HG03457 (cell line): ENCODE data around the gene CHM.
"Not testable (repeated sequence)": the region's sequence is repeated elsewhere in the genome, so short reads cannot be mapped to it uniquely, and the experiment has no call there.

ENCODE experiments used
- ATAC-seq: cut with Tn5 transposase; IDR thresholded peaks from one replicate; pipeline ENCODE4 v1.9.1; 2021; ENCODE audit warnings: moderate number of reproducible peaks; ENCODE audit not compliant: unreplicated experiment

The CHM gene, protein sequence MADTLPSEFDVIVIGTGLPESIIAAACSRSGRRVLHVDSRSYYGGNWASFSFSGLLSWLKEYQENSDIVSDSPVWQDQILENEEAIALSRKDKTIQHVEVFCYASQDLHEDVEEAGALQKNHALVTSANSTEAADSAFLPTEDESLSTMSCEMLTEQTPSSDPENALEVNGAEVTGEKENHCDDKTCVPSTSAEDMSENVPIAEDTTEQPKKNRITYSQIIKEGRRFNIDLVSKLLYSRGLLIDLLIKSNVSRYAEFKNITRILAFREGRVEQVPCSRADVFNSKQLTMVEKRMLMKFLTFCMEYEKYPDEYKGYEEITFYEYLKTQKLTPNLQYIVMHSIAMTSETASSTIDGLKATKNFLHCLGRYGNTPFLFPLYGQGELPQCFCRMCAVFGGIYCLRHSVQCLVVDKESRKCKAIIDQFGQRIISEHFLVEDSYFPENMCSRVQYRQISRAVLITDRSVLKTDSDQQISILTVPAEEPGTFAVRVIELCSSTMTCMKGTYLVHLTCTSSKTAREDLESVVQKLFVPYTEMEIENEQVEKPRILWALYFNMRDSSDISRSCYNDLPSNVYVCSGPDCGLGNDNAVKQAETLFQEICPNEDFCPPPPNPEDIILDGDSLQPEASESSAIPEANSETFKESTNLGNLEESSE

DNA sequence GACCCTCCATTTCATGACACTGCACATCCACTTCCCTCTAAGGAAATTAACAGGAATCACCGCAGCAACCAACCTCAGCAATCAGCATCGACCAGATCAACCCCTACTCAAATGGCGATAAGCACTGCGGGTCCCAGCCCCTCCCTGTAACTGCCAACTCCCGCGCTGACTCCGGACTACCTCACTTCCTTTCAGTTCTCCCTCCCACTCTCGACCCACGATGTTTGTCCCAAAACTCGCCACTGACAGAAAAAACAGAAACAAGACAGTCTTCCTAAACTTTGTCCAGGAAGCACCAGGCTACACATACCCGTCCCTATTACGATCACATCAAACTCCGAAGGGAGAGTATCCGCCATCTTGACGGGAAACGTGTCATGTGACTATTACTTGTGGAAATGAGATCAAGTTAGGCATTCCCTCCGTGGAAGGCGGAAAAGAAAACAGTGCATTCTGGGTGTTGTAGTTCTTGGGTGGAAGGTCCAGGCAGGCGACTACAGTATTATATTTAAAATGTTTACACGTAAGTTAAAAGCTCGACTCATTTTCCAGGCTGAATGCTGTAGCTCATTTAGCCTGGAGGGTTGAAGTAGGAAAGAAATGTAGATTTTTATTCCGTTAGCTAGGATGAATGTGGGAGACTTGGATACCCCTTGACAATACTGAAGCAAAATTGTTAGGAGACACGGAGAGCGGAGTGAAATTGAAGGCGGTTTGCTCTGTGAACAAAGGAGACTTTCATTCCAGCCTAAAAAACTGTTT is at the start of gene CHM:
CHM (minus strand) TSS at position 385 of the 762 bp plus-strand sequence; CDS start at position 359, 26 bp downstream.
- peak; percentile 99 for ATAC-seq

DNA sequence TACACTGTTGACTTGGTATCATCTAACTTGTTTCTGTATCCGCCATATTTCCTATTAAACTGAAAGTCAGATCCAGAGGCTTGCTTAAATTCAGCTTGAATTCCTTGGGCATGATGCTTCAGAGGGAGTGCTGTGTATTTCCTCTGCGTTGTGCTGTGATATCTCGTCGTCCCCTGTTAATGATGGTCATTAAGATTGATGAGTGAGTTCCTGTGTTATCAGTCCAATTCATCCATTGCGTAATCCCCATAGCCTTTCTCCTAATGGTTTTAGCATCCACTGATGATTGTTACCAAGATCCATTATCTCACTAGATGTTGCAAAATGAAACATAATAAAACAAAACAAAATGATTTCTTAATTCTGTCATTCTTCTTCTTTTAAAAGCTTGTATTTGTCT is 31.3 kb upstream of the CHM start:
- no peak for ATAC-seq

DNA sequence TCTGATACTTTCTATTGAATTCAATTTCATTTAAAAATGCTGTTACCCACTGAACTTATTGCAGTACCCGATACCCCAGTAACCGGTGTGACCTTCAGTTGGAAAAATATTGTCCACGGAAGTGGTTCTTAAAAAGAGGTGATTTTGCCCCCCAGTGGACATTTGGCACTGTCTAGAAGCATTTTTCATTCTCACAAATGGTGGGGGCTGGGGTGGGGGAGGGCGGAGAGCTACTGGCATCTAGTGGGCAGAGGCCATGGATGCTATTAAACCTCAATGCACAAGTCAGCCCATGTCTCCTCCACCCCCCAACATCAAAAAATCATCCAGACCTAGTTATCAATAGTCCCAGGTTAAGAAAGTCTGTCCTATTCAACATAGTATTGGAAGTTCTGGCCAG is 19.6 kb upstream of the CHM start:
- ATAC-seq: no peak

DNA sequence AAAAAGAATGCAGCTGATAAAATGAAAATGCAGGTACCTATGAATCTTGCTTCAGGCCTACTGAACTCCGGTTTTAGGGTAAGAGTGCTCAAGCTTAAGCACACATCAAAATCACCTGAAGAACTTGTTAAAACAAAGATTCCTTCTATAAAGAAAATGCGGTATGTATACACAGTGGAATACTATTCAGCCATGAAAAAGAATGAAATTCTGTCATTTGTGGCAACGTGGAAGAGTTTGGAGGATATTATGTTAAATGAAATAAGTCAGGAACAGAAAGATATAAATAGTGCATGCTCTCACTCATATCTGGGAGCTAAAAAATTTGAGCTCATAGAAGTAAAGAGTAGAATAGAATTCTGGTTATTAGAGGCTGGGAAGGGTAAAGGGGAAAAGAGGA is 14.0 kb upstream of the CHM start:
- ATAC-seq: no peak

DNA sequence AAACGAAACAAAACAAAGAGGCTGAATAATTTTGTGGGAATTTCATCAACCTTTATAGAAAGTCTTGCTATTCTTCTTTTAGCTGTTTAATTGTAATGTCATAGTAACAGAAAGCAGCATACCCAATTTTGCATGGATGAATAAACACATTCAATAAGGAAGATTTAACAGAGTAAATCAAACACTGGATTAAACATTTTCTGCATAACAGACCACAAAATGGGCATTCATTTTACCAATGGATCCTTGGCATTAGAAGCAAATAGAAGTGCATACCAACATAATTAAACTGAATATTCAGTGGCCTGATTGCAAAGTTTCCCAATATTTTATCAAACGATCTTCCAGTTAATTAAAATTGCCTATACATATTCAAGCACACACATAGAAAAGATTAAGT is 4.4 kb upstream of the CHM start:
- no peak for ATAC-seq

DNA sequence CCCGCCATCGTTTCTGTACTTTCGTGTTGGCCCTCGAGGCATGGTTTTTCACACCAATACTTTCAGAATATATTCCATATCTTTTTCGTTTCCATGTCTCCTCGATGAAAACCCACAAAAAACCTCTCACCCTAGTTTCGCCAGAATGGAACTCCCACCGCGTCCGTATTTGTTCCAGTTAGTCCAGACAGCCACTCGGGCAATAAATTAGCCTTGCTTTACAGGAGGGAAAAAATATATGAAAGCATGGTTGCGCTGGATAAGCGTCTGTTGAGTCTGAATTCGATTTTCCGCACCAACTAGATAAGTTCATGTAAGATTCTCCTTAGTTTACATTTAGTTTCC is 550 bp upstream of the CHM start:
- ATAC-seq: no peak

DNA sequence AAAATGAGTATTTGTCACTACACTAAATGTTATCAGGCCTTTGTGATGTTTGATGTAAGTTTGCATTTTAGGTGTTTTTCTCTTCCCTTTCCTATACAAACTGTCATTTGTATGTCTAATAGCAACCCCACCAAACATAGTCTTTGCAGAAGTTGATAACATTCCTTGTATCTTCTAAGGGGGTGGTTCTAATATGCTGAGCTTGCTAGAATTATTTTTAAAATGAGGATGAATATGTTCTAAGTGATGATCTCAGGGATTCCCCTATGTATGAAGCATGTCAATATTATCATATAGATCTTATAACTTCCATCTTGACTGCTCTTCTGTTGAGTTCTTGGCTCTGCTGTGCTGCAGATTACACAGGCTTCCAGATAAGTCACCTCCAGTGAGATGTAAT is 3.1 kb downstream of the CHM start:
- ATAC-seq: no peak

DNA sequence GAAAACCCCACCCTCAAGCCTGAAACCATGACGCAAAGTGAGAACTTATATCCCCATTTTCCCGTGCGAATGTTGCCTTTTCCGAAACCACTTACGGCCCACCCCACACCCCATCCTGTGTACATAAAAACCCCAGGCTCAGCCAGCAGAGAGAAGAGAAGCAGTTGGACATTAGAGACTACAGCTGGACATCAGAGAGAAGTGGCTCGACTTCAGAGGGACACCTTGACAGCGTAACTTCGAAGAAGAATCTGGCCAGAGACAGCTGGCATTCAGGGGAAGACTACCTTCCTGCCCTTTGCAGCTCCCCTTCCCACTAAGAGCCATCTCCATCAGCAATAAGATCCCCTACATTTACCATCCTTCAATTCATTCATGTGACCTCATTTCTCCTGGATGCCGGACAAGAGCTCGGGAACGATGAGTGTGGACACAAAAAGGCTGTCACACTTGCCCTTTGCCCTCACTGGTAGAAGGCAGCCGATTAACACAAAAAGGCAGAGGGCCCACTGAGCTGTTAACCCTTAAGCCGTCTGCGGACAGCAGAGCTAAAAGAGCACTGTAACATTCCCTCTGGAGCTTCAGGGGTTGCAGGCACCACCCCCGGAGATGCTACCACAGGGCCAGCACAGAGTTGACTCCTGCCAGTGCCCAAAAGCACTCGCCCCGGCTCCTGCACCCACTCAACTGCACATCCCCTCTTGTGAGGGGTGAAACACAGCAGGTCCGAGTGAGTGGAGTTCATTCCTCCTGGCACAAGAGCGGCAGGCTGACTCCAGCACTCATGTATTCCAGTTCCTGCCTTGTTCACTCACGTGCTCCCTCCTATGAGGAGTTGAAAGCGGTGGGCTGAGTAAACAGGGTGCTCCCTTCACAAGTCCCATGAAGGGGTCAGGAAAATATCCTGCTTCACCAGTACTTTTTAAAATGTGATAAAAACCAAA is 7.5 kb downstream of the CHM start:
- ATAC-seq: no peak

DNA sequence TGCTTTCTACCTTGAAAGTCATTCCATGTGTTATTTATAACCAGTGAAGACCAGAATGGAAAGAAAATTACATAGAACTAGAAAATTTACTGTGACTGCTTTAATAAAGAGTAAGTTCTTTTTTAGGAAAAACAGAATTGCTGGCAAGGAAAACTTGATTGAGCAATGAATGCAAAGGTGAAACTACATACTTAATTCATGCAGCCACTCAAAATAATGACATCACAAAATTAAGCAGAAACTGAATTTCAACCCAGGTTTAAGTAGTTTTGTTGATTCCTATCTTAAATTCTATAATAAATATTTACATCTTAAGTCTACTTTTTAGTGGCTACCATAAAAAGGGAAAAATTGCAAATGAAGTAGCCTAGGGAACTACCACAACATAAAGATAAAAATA is 14.0 kb downstream of the CHM start:
- ATAC-seq: no peak

DNA sequence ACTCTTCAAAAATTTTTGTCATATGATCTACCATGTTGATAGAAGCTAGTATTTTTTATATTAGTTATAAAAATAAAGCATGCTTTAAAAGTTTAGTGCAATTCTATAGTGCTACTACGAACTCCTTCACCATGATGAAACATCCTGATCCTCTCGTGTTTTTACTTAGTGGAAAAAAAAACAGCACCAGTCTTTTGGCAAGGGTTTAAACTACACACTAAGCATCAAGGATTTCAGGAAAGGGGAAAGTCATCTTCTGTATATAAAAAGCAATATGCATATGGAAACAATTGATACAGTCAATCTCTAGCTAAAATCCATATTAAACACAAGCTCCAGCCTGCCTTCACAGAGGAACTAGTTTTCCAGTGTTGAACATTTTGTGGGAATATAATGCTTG is 18.7 kb downstream of the CHM start:
- no peak for ATAC-seq

DNA sequence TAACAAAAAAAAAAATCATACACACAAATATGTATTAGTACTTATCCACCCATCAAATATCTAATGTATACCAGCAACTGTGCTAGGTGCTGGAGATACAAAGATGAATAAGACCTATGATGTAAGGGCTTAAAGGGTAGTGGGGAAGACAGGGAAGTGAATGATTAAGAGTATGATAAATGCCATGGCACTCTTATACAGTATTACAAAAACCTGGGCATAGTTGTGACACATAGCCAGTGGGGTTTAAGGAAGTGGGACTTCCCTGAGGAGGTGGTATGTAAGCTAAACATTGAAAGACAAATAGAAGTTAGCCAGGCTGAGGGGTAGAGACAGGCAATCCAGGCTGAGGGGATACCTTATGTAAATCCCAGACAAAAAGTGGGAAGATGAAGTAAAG is 23.5 kb downstream of the CHM start:
- no peak for ATAC-seq

DNA sequence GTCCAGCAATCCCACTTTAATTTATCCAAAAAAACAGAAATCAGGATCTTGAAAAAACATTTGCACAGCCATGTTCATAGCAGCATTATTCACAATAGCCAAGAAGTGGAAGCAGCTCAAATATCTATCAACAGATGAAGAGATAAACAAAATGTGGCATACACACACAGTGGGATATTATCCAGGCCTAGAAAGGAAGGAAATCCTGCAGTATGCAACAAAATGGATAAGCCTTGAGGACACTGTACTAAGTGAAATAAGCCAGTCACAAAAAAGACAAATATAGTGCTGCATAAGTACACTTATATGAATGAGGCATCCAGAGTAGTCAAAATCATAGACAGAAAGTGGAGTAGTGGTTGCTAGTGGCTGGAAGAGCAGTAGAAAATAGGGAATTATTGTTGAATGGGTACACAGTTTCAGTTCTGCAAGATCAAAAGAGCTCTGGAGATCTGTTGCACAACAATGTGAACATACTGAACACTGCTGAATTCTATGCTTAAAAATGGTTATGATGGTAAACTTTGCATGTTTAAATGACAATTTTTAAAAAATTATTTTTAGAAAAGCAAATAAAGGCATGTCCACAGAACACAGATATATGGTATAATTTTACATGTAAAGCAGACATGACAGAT is 25.6 kb downstream of the CHM start:
- ATAC-seq: no peak

DNA sequence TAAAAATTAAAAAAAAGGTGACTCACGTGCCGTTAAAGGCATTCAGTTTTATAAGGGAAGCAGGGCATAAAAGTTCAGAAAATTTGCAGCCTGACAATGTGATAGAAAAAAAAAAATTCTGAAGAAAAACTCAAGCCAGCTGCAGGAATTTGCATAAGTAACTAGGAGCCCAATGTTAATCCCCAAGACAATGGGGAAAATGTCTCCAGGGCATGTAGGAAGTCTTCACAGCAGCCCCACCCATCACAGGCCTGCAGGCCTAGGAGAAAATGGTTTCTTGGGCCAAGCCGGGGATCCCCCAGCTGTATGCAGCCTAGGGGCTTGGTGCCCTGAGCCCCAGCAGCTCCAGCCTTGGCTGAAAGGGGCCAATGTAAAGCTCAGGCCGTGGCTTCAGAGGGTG is 31.2 kb downstream of the CHM start:
- no peak for ATAC-seq

DNA sequence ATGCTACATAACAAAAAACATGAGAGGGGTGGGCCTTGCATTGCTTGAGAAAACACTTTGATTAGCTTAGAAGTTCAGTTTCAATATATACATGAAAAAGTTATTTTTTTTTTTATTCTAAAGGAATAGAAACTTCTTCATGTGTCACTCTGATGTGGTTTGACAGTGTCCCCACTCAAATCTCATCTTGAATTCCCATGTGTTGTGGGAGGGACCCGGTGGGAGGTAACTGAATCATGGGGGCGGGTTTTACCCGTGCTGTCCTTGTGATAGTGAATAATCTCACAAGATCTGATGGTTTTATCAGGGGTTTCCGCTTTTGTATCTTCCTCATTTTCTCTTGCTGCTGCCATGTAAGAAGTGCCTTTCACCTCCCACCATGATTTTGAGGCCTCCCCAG is 32.4 kb downstream of the CHM start:
- not testable (repeated sequence) for ATAC-seq

DNA sequence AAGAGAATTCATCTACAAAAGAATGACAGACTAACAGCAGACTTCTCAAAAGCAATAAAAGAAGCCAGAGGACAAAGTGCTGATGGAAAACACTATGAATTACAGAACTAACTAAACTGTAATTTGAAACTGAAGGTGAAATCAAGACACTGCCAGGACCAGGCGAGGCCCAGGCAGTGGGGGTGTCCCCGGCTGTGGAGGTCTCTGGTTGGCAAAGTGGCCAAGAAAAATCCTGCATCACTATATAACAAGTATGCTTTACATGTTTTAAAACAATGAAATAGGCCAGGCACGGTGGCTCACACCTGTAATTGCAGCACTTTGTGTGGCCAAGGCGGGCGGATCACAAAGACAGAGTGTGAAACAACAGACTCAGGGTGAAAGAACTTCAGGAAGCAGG is 32.9 kb downstream of the CHM start:
- no peak for ATAC-seq

DNA sequence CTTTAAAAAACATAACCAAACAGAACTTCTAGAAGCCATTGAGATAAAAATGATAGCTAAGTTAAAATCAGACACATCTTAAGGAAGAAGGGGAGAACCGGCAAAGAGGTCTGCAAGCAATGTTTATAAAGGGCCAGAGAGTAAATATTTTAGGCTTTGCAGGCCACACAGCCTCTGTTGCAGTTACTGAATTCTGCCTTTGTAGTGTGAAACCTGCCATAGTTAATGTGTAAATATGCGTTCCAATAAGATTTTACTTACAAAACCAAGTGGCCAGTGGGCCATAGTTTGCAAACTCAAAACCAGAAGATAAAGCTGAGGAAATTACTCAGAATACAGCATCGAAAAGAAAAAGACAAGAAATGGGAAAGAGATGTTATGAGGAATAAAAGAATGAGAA is 33.6 kb downstream of the CHM start:
- no peak for ATAC-seq

DNA sequence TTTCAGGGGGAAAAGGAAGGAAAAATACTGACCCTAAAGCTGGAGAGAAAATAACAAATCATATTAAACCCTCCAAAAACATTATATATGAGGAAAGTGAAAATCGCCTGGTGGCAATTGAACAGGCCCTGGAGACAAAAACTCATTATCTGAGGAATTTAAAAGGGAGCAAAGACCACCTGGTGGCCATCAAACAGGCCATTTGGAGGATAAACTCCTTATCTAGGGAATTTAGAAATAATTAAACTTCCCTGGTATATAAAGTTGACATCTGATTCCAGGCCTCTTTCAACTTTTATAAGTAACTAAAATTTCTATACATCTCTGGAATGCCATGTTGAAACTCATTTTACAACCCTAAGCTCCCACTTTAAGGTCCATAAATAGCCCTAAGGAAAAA is 35.2 kb downstream of the CHM start:
- no peak for ATAC-seq

DNA sequence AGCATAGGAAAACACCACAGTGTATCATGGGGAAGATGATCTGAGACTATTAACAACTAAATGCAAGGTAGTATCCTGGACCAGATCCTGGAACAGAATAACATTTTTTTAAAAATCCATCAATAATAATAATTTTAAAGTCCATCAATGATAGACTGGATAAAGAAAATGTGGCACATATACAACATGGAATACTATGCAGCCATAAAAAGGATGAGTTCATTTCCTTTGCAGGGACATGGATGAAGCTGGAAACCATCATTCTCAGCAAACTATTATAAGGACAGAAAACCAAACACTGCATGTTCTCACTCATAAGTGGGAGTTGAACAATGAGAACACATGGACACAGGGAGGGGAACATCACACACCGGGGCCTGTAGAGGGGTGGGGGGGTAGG is 37.6 kb downstream of the CHM start:
- not testable (repeated sequence) for ATAC-seq

DNA sequence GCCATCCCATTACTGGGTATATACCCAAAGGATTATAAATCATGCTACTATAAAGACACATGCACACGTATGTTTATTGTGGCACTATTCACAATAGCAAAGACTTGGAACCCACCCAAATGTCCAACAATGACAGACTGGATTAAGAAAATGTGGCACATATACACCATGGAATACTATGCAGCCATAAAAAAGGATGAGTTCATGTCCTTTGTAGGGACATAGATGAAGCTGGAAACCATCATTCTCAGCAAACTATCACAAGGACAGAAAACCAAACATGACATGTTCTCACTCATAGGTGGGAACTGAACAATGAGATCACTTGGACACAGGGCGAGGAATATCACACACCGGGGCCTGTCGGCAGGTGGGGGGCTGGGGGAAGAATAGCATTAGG is 39.5 kb downstream of the CHM start:
- not testable (repeated sequence) for ATAC-seq

DNA sequence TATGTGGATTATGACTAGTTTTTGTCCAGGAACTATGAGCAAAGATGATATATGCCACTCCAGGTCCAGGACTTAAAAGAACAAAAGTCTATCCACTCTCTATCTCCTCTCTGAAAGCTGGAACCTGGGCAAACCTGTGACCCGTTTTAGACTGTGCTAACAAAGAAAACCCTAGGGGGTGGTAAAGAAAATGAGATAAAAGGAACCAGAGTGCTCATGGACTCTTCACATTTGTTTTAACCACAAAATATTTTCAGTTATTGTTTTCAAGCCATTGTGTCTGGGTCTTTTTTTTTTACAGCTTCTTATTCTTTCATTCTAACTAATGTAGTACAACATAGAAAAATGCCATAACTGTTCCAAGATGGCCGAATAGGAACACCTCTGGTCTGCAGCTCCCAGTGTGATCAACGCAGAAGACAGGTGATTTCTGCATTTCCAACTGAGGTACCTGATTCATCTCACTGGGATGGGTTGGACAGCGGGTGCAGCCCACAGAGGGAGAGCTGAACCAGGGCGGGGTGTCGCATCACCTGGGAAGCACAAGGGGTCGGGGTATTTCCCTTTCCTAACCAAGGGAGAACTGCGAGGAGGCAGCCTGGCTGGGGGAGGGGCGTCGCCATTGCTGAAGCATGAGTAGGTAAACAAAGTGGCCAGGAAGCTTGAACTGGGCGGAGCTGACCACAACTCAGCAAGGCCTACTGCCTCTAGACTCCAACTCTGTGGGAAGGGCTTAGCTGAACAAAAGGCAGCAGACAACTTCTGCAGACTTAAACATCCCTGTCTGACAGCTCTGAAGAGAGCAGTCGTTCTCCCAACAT is 45.1 kb downstream of the CHM start:
- no peak for ATAC-seq
